Skin epidermis (tissue), 12 donors: ENCODE measurements around the gene COQ8B.
"Not testable (repeated sequence)": the region's sequence is repeated elsewhere in the genome, so short reads cannot be mapped to it uniquely, and the experiment has no call there.

Source experiments
- H3K27ac ChIP-seq, 21 experiments: fragments of 200-600 bp; sonication (generic) in 11 of 21; one replicate each; pipeline ENCODE4 v1.5.0; 2020; ENCODE audit warnings: mild to moderate bottlenecking in 3 of 21, inconsistent platforms in 2 of 21, moderate library complexity in 2 of 21
- H3K4me3 ChIP-seq, 7 experiments: fragments of 200-600 bp; sonication (generic) in 2 of 7; one replicate each; pipeline ENCODE4 v1.5.0; 2020; ENCODE audit warnings: inconsistent platforms in 2 of 7, mild to moderate bottlenecking in 2 of 7, moderate library complexity in 1 of 7

The COQ8B gene

DNA sequence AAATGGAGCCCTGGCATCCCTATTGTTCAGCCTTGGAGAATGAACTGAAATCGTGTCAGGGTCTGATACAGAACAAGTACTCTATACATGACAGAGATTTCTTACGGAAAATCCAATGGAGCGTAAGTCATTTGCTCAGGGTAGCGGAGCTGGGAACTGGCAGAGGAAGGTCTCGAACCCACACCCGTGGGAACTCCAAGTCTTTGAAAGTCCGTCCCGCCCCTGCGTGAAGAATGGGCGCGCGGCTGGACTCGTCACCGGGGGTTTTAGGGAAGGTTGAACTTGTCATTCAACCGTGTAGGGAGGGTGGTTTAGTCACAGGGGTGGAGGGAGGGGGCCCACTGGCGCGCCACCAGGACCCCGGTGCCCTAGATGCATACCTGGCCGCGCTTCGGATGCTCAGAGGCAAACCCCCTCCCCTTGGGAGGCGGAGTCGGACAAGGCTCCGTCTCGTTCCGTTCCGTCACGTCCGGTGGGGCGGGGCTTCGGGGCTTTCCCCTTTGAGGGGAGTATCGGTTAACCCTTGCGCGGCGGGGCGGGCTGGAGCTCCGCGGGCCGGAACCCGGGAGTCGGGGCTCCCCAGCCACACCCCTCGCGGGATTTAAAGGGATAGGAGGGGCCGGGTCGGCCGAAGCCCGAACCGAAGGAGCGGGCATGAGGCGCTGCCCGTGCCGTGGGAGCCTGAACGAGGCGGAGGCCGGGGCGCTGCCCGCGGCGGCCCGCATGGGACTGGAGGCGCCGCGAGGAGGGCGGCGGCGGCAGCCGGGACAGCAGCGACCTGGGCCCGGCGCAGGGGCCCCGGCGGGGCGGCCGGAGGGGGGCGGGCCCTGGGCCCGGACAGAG lies at the start of gene COQ8B, which contains the start of gene ITPKC:
TSS of gene COQ8B (minus strand) at position 405 of the 843 bp plus-strand sequence. CDS start 2,254 bp downstream, outside the sequence.
TSS of gene ITPKC (plus strand) at position 631 of the 843 bp plus-strand sequence. CDS start at position 655, 24 bp downstream.
- Histone ChIP-seq H3K4me3 (peak within 1 kb of the TSS; percentile 51 to 87 (median 66)), H3K27ac (peak within 1 kb of the TSS; percentile 73 to 99 (median 95))

DNA sequence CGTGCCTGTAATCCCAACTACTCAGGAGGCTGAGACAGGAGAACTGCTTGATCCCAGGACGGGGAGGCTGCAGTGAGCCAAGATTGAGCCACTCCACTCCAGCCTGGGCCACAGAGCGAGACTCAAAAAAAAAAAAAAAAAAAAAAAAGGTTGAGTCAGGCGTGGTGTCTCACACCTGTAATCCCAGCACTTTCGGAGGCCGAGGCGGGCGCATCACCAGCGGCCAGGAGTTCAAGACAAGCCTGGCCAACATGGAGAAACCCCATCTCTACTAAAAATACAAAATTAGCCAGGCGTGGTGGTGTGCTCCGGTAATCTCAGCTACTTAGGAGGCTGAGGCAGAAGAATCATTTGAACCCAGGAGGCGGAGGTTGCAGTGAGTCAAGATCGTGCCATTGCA lies 49.7 kb upstream of the COQ8B start:
- not testable (repeated sequence) for H3K27ac ChIP-seq, H3K4me3 ChIP-seq

GRCh38 chr19:40763963-40764362 lies 47.3 kb upstream of the COQ8B start:
- Histone ChIP-seq H3K27ac (no peak overlapping the region), H3K4me3 (no peak overlapping the region)

- Histone ChIP-seq H3K4me3 (no peak overlapping the region), H3K27ac (peak overlapping the region in 1 of 21 experiments; percentile 22)
Observed at GRCh38 chr19:40763526-40763925, 46.8 kb upstream of the COQ8B start.

DNA sequence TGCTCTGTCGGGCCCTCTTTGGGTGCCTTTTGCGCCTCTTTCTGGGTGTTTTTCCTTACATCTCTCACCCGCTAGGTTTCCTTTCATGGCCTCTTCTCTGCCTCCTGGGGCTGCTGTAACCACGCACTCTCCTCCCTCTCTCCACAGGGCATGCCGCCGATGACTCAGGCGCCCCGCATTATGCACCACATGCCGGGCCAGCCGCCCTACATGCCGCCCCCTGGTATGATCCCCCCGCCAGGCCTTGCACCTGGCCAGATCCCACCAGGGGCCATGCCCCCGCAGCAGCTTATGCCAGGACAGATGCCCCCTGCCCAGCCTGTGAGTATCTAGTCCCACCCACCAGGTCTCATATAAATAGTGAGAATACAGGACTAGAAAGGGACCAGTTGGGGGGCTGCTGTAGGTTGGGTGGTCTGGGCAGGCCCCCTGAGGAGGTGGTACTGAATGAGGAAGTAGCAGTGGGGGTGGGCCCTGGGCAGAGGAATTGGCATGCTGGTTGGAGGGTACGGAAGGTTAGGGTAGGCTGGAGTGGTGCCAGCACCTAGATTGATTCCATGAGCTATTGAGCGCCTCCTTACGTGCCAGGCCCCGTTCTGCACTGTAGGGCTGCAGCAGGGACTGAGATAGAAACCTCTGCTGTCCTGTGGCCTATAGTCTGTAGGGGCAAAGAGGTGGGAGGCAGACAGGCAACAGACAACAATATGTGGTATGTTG lies 46.2 kb upstream of the COQ8B start:
- Histone ChIP-seq H3K27ac (peak overlapping the region in 8 of 21 experiments; percentile 10 to 75 (median 20)), H3K4me3 (no peak overlapping the region)

DNA sequence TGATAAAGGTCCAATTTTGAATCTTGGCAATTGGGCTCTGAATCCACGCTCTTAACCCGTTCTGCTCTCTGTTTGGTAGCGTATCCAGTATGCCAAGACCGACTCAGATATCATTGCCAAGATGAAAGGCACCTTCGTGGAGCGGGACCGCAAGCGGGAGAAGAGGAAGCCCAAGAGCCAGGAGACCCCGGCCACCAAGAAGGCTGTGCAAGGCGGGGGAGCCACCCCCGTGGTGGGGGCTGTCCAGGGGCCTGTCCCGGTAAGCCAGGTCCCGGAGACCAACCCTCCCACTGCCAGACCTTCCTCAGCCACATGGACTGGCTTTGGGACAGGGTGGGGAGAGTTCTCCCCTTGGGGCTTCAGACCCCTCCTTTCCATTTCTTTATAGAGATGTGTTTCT lies 42.7 kb upstream of the COQ8B start:
- peak overlapping the region in 1 of 21 experiments; percentile 7 for H3K27ac ChIP-seq
- H3K4me3 ChIP-seq = no peak overlapping the region

GRCh38 chr19:40758491-40758890 lies 41.8 kb upstream of the COQ8B start:
- no peak overlapping the region for H3K27ac ChIP-seq

GRCh38 chr19:40756502-40757110 lies 39.9 kb upstream of the COQ8B start:
- H3K27ac ChIP-seq = peak overlapping the region in 3 of 21 experiments; percentile 9 to 21 (median 13)
- H3K4me3 ChIP-seq = no peak overlapping the region

More at GRCh38 chr19:40758491-40758890, 41.8 kb upstream of the COQ8B start:
- H3K4me3 ChIP-seq = no peak overlapping the region

- peak overlapping the region in 4 of 21 experiments; percentile 4 to 83 (median 26) for H3K27ac ChIP-seq
Observed at GRCh38 chr19:40755791-40756190, 39.1 kb upstream of the COQ8B start.

DNA sequence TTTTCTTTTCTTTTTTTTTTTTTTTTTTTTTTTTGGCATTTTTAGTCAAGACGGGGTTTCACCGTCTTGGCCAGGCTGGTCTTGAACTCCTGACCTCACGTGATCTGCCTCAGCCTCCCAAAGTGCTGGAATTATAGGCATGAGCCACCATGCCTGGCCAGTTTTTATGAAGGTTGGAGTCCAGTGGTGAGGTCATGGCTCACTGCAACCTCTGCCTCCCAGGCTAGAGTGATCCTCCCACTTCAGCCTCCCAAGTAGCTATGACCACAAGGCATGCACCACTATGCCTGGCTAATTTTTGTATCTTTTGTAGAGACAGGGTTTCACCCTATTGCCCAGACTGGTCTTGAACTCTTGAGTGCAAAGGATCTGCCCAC lies 38.5 kb upstream of the COQ8B start:
- peak overlapping the region in 5 of 21 experiments; percentile 4 to 83 (median 39) for H3K27ac ChIP-seq
- H3K4me3 ChIP-seq = no peak overlapping the region

More at GRCh38 chr19:40755791-40756190, 39.1 kb upstream of the COQ8B start:
- no peak overlapping the region for H3K4me3 ChIP-seq

DNA sequence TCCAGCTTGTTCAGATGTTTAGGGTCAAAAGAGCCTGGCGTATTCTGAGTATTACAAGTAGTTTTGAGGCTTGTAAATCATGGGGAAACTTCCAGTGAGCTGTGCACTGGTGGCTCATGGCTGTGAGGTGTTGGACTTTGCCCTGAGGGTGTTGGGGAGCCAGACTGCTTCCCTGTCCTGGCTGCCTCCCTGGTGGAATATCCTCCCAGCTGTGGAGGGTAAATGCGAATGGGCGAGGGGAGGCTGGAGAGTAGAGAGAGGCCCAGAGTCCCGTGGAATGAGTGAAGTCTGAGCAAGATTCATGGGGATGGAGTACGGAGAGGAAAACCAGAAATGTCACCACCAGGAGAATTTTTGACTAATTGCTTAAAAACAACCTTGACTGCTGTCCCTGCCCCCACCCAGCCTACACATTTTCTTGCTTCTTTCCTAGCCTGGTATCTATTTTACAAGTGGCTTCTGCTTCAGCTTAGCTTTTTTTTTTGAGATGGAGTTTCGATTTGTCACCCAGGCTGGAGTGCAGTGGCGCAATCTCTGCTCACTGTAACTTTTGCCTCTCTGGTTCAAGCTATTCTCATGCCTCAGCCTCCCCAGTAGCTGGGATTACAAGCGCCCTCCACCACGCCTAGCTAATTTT lies 38.0 kb upstream of the COQ8B start:
- peak overlapping the region in 1 of 7 experiments; percentile 17 for H3K4me3 ChIP-seq
- H3K27ac ChIP-seq = peak overlapping the region in 16 of 21 experiments; percentile 11 to 83 (median 50)

- peak overlapping the region in 19 of 21 experiments; percentile 76 to 98 (median 91) for H3K27ac ChIP-seq
- H3K4me3 ChIP-seq = peak overlapping the region; percentile 61 to 82 (median 70)
Observed at GRCh38 chr19:40752257-40752781, 35.6 kb upstream of the COQ8B start.

- Histone ChIP-seq H3K4me3 (peak within 1 kb of the TSS; percentile 61 to 82 (median 70)), H3K27ac (peak within 1 kb of the TSS; percentile 69 to 98 (median 95))
Observed at GRCh38 chr19:40750874-40751537, 34.3 kb upstream of the COQ8B start, which contains the start of gene SNRPA. Gene SNRPA (plus strand): TSS chr19:40751203. CDS start chr19:40751409, 206 bp downstream.

- Histone ChIP-seq H3K27ac (peak within 1 kb of the TSS; percentile 69 to 98 (median 95)), H3K4me3 (peak within 1 kb of the TSS; percentile 61 to 82 (median 70))
Observed at GRCh38 chr19:40750058-40750873, 33.6 kb upstream of the COQ8B start, which contains the start of gene ACTMAP. Gene ACTMAP (minus strand): TSS chr19:40750477. CDS start chr19:40749803, 674 bp downstream.

GRCh38 chr19:40747536-40747935 lies 30.9 kb upstream of the COQ8B start:
- H3K27ac ChIP-seq = peak overlapping the region in 1 of 21 experiments; percentile 98
- no peak overlapping the region for H3K4me3 ChIP-seq

DNA sequence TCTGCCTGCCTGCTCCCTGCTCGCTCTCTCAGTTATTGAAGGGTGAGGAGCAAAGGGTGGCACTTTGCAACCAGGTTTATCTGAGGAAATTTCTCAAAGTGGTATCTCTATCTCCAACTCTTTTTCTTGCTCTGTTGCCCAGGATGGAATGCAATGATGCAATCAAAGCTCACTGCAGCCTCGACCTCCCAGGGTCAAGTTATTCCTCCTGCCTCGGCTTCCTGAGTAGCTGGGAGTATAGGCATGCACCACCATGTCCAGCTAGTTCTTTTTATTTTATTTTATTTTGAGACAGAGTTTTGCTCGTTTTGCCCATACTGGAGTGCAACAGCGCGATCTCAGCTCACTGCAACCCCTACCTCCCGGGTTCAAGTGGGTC lies 28.7 kb upstream of the COQ8B start:
- no peak overlapping the region for H3K4me3 ChIP-seq
- peak overlapping the region in 1 of 21 experiments; percentile 37 for H3K27ac ChIP-seq

DNA sequence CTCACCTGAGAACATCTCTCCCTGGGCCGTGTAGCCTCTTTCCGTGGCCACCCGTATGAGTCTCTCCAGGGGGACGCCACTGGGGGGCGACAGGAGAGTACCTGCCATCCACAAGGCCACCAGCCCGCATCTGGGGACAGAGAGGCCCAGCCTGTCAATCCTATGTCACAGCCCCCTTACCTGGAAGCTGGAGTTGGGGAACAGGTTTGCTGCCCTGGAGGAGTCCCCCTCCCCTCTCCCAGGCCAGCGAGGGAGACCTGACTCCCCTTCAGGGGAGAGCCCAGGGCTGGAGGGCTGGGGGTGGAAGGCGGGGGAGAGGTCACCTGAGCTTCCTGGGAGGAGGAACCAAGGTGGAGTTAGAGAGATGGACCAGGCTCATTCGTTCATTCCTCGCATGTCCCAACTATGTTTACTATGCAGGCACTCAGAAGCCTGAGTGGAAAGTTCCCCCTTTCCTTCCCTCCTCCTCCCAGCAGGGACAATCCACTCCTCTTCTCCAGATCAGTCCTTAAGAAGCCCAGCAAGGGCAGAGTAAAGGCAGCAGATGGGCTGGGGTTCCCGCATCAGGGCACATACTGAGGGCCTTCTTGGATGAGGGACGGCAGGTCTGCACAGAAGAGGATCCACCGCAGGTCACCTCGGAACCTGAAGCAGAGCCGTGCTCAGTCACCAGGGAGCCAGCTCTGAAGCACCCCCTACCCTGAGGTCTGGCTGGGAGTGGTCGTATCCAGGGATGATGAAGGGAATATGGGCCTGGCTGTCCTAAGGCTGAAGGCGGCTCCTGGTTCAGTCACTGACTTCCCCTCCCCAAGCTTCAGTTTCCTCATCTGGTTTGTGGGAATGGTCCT lies 28.1 kb upstream of the COQ8B start:
- peak overlapping the region in 1 of 21 experiments; percentile 37 for H3K27ac ChIP-seq
- H3K4me3 ChIP-seq = no peak overlapping the region
